Nephron (organoid): ENCODE data around the gene SMIM10L1.

Source experiments
- H3K27ac Mint-ChIP-seq, 3 experiments: 2 replicates each; pipeline ENCODE4 v1.8.0; 2020; ENCODE audit warnings: mixed read lengths in 3 of 3, mild to moderate bottlenecking in 2 of 3, moderate library complexity in 1 of 3
- H3K27me3 Mint-ChIP-seq: 2 replicates; pipeline ENCODE4 v1.8.0; 2021; ENCODE audit warnings: low read depth, mild to moderate bottlenecking, moderate library complexity, mixed read lengths
- H3K36me3 Mint-ChIP-seq: 2 replicates; pipeline ENCODE4 v1.8.0; 2020; ENCODE audit warnings: low read depth, mixed read lengths
- H3K4me1 Mint-ChIP-seq: 2 replicates; pipeline ENCODE4 v1.8.0; 2020; ENCODE audit warnings: mixed read lengths
- H3K4me3 Mint-ChIP-seq, 3 experiments: 2 replicates each; pipeline ENCODE4 v1.8.0; 2020; ENCODE audit warnings: mild to moderate bottlenecking in 3 of 3, mixed read lengths in 3 of 3, moderate library complexity in 2 of 3
- H3K9me3 Mint-ChIP-seq: 2 replicates; pipeline ENCODE4 v1.8.0; 2020; ENCODE audit warnings: mixed read lengths
- CTCF ChIP-seq, 3 experiments: fragments of 200-600 bp; sonication (generic); IDR thresholded peaks; one replicate each; pipeline ENCODE4 v1.5.0; 2021; ENCODE audit warnings: antibody characterized with exemption in 3 of 3; ENCODE audit not compliant: unreplicated experiment in 3 of 3

SMIM10L1 gene

GRCh38 chr12:11171969-11172675, 1.1 kb downstream of the SMIM10L1 start:
- Mint-ChIP-seq H3K27me3 (no peaks in the 10 kb centered on the region), H3K4me3 (peak overlapping the region; percentile 96 to 98 (median 96)), H3K27ac (peak overlapping the region; percentile 99 to 100 (median 100)), H3K36me3 (peaks cover 47% of the 10 kb centered on the region), H3K9me3 (no peaks in the 10 kb centered on the region), H3K4me1 (peaks cover 46% of the 10 kb centered on the region)
- no peak for TF ChIP-seq CTCF (IDR thresholded peaks at IDR 0.05; ENCODE audit: unreplicated experiment in 3 of 3)

GRCh38 chr12:11174022-11174421, 3.0 kb downstream of the SMIM10L1 start:
- Mint-ChIP-seq H3K4me3 (no peak overlapping the region), H3K36me3 (peaks cover 33% of the 10 kb centered on the region), H3K4me1 (peaks cover 38% of the 10 kb centered on the region), H3K9me3 (no peaks in the 10 kb centered on the region), H3K27me3 (no peaks in the 10 kb centered on the region), H3K27ac (no peak overlapping the region)
- no peak for TF ChIP-seq CTCF (IDR thresholded peaks at IDR 0.05; ENCODE audit: unreplicated experiment in 3 of 3)

GRCh38 chr12:11178250-11178649, 7.3 kb downstream of the SMIM10L1 start:
- Mint-ChIP-seq H3K27ac (no peak overlapping the region), H3K27me3 (no peaks in the 10 kb centered on the region), H3K36me3 (peaks cover 16% of the 10 kb centered on the region), H3K4me3 (no peak overlapping the region), H3K4me1 (peaks cover 1% of the 10 kb centered on the region), H3K9me3 (no peaks in the 10 kb centered on the region)
- TF ChIP-seq CTCF (IDR thresholded peaks at IDR 0.05; ENCODE audit: unreplicated experiment in 3 of 3), result no peak

- H3K9me3 Mint-ChIP-seq, result no peaks in the 10 kb centered on the region
- H3K4me3 Mint-ChIP-seq, result no peak overlapping the region
- no peaks in the 10 kb centered on the region for H3K36me3 Mint-ChIP-seq
- no peaks in the 10 kb centered on the region for H3K4me1 Mint-ChIP-seq
- no peak overlapping the region for H3K27ac Mint-ChIP-seq
- no peak for TF ChIP-seq CTCF (IDR thresholded peaks at IDR 0.05; ENCODE audit: unreplicated experiment in 3 of 3)
- no peaks in the 10 kb centered on the region for H3K27me3 Mint-ChIP-seq
These were observed 11.5 kb downstream of the SMIM10L1 start for GRCh38 chr12:11182529-11182928.

- Mint-ChIP-seq H3K27ac (no peak overlapping the region), H3K27me3 (no peaks in the 10 kb centered on the region), H3K4me1 (no peaks in the 10 kb centered on the region), H3K9me3 (no peaks in the 10 kb centered on the region), H3K4me3 (no peak overlapping the region), H3K36me3 (no peaks in the 10 kb centered on the region)
- TF ChIP-seq CTCF (IDR thresholded peaks at IDR 0.05; ENCODE audit: unreplicated experiment in 3 of 3), result no peak
These were observed 12.0 kb downstream of the SMIM10L1 start for GRCh38 chr12:11183011-11183410.

- Mint-ChIP-seq H3K27me3 (no peaks in the 10 kb centered on the region), H3K9me3 (no peaks in the 10 kb centered on the region), H3K27ac (no peak within 1 kb of the TSS), H3K36me3 (no peaks in the 10 kb centered on the region), H3K4me3 (no peak within 1 kb of the TSS), H3K4me1 (no peaks in the 10 kb centered on the region)
- no peak for TF ChIP-seq CTCF (IDR thresholded peaks at IDR 0.05; ENCODE audit: unreplicated experiment in 3 of 3)
These were observed 15.8 kb downstream of the SMIM10L1 start, which contains the start of gene TAS2R42 for GRCh38 chr12:11186837-11187236. Gene TAS2R42, minus strand, starts transcription at chr12:11186937. Its CDS starts 0 bp downstream, at chr12:11186937.
